ENCODE results near the gene ATF1. TPM values are rescaled to one million over a fixed set of nuclear protein-coding genes. Genes with fewer than 3 reads are reported as not detected.
"Not testable (repeated sequence)": the region's sequence is repeated elsewhere in the genome, so short reads cannot be mapped to it uniquely, and the experiment has no call there.

Gene ATF1
- total RNA-seq, 1 donor from 2014 or later = 31.3 TPM

DNA sequence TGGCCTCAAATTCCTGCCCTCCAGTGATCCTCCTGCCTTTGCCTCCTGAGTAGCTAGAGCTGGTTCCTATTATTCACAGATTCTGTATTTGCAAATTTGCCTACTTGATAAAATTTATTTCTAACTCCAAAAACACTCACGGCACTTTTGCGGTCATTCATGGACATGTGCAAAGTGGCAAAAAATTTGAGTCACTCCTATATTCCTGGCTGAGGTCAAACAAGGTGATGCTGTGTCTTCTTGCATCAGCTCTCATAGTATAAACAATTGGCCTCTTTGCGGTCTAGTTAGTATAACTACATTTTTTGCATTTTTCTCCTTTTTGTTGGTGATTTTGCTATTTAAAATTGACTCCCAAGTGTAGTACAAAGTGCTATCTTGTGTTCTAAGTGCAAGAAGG lies 24.7 kb downstream of the ATF1 start:
- FAIRE-seq = no peak
- H3K4me3 ChIP-seq (ENCODE audit: low read depth, low read length) = no peak overlapping the region
- DNase-seq (ENCODE audit: low read depth) = no peak
- TF ChIP-seq, protein P1, sequence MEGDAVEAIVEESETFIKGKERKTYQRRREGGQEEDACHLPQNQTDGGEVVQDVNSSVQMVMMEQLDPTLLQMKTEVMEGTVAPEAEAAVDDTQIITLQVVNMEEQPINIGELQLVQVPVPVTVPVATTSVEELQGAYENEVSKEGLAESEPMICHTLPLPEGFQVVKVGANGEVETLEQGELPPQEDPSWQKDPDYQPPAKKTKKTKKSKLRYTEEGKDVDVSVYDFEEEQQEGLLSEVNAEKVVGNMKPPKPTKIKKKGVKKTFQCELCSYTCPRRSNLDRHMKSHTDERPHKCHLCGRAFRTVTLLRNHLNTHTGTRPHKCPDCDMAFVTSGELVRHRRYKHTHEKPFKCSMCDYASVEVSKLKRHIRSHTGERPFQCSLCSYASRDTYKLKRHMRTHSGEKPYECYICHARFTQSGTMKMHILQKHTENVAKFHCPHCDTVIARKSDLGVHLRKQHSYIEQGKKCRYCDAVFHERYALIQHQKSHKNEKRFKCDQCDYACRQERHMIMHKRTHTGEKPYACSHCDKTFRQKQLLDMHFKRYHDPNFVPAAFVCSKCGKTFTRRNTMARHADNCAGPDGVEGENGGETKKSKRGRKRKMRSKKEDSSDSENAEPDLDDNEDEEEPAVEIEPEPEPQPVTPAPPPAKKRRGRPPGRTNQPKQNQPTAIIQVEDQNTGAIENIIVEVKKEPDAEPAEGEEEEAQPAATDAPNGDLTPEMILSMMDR (IDR thresholded peaks at IDR 0.05; ENCODE audit: insufficient read depth, low read length, severe bottlenecking) = no peak
- H3K36me3 ChIP-seq (ENCODE audit: control insufficient read depth, insufficient read depth, low read length) = no peaks in the 10 kb centered on the region
- H3K27me3 ChIP-seq (ENCODE audit: control insufficient read depth, insufficient read depth, low read length) = no peaks in the 10 kb centered on the region

DNA sequence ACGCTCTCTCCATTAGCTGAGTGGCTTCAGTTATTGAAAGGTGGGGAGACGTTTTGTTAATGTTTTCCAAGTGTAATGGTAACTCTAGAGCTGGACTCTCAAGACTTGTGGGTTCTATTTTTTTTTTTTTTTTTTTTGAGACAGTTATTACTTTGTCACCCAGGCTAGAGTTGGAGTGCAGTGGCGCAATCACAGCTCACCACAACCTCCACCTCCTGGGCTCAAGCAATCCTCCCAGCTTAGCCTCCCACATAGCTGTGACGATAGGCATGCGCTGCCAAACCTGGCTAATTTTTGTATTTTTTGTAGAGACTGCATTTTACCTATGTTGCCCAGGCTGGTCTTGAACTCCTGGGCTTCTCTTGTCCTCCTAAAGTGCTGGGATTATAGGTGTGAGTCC lies 26.2 kb downstream of the ATF1 start:
- Histone ChIP-seq H3K27me3 (ENCODE audit: control insufficient read depth, insufficient read depth, low read length) (no peaks in the 10 kb centered on the region), H3K4me3 (ENCODE audit: low read depth, low read length) (no peak overlapping the region), H3K36me3 (ENCODE audit: control insufficient read depth, insufficient read depth, low read length) (no peaks in the 10 kb centered on the region)
- TF ChIP-seq, protein P1 (IDR thresholded peaks at IDR 0.05; ENCODE audit: insufficient read depth, low read length, severe bottlenecking) = no peak
- FAIRE-seq = no peak
- DNase-seq (ENCODE audit: low read depth) = no peak

DNA sequence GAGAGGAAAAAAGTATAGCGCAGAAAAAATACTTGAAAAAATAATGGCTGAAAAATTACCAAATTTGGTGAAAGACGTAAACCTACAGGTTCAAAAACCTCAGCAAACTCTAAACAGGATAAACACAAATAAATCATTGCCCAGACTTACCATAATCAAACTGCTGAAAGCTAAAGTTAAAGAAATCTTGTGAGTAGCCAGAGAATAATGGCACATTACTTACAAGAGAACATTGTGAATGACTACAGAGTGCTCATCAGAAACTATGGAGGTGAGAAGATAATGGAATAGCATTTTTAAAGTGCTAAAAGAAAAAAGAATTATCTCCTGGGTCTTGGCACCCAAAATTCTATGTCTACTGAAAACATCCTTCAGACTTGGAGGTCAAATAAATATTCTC lies 36.0 kb downstream of the ATF1 start:
- TF ChIP-seq, protein P1 (IDR thresholded peaks at IDR 0.05; ENCODE audit: insufficient read depth, low read length, severe bottlenecking) = no peak
- H3K4me3 ChIP-seq (ENCODE audit: low read depth, low read length) = no peak overlapping the region
- no peak for FAIRE-seq
- DNase-seq (ENCODE audit: low read depth) = no peak
- peaks cover 8% of the 10 kb centered on the region for H3K36me3 ChIP-seq (ENCODE audit: control insufficient read depth, insufficient read depth, low read length)
- no peaks in the 10 kb centered on the region for H3K27me3 ChIP-seq (ENCODE audit: control insufficient read depth, insufficient read depth, low read length)

DNA sequence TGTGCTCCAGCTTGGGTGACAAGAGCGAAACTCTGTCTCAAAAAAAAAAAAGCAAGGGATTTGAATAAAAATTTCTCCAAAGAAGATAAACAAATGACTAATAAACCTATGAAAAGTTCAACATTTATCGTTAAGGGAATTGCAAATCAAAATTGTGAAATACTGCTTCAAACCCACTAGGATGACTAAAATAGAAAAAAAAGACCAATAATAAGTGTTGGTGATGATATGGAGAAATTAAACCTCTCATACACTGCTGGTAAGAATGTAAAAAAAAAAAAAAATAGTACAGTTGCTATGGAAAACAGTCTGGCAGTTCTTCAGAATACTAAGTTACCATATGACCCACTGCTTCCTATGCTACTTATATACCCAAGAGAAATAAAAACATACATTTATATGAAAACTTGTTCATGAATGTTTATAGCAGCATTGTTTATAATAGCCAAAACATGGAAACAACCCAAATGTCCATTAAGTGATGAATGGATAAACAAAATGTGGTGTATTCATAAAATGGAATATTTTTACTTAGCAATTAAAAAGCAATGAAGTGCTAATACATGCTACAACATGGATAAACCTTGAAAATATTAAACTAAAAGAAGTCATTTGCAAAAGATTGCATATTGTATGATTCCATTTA lies 39.5 kb downstream of the ATF1 start:
- Histone ChIP-seq H3K36me3 (ENCODE audit: control insufficient read depth, insufficient read depth, low read length) (peaks cover 6% of the 10 kb centered on the region), H3K27me3 (ENCODE audit: control insufficient read depth, insufficient read depth, low read length) (no peaks in the 10 kb centered on the region), H3K4me3 (ENCODE audit: low read depth, low read length) (no peak overlapping the region)
- no peak for DNase-seq (ENCODE audit: low read depth)
- no peak for FAIRE-seq
- TF ChIP-seq, protein P1 (IDR thresholded peaks at IDR 0.05; ENCODE audit: insufficient read depth, low read length, severe bottlenecking) = no peak

DNA sequence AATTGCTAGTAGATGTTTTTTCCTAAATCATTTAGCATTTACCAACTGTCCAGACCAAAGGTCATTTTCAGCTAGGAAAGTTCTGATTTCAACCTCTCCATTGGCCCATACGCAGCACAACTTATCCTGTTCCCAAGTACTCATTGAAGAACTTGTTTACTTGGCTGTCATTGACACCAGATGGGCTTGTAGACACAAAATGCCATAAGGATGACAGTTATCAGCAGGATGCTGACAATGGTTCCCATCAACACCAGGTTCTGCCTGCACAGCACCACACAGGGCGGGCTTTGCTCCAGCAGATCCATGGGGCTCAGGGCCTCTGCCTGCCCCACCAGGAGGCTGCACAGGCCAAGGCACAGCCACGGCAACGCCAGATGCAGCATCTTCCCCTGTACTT lies 42.3 kb downstream of the ATF1 start:
- FAIRE-seq (no peak), DNase-seq (ENCODE audit: low read depth) (no peak)
- Histone ChIP-seq H3K27me3 (ENCODE audit: control insufficient read depth, insufficient read depth, low read length) (no peaks in the 10 kb centered on the region), H3K4me3 (ENCODE audit: low read depth, low read length) (no peak overlapping the region), H3K36me3 (ENCODE audit: control insufficient read depth, insufficient read depth, low read length) (peaks cover 2% of the 10 kb centered on the region)
- TF ChIP-seq, protein P1 (IDR thresholded peaks at IDR 0.05; ENCODE audit: insufficient read depth, low read length, severe bottlenecking) = no peak

DNA sequence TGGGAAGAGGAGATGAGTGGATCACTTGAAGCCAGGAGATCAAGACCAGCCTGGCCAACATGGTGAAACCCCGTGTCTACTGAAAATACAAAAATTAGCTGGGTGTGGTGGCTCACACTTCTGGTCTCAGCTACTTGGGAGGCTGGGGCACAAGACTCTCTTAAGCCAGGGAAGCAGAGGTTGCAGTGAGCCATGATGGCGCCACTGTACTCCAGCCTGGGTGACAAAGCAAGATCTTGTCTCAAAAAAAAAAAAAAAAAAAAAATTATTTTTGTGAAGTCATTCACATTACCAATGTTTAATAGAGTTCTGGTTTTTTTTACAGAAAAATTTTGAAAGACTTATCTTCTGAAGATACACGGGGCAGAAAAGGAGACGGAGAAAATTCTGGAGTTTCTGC lies 45.2 kb downstream of the ATF1 start:
- not testable (repeated sequence) for FAIRE-seq; H3K36me3 ChIP-seq (ENCODE audit: control insufficient read depth, insufficient read depth, low read length); DNase-seq (ENCODE audit: low read depth); H3K27me3 ChIP-seq (ENCODE audit: control insufficient read depth, insufficient read depth, low read length); H3K4me3 ChIP-seq (ENCODE audit: low read depth, low read length)

DNA sequence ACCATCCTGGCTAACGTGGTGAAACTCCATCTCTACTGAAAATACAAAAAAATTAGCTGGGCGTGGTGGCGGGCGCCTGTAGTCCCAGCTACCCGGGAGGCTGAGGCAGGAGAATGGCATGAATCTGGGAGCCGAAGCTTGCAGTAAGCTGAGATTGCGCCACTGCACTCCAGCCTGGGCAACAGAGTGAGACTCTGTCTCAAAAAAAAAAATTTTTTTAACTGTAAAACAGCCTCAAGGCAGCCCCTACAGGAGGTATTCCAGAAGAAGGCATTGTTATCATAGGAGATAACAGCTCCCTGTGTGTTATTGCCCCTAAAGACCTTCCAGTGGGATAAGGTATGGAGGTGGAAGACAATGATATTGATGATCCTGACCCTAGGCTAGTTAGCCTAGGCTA lies 51.0 kb downstream of the ATF1 start:
- not testable (repeated sequence) for FAIRE-seq; H3K36me3 ChIP-seq (ENCODE audit: control insufficient read depth, insufficient read depth, low read length)

More for the DNA sequence above, 51.0 kb downstream of the ATF1 start:
- not testable (repeated sequence) for H3K27me3 ChIP-seq (ENCODE audit: control insufficient read depth, insufficient read depth, low read length); DNase-seq (ENCODE audit: low read depth); H3K4me3 ChIP-seq (ENCODE audit: low read depth, low read length)
